ENCODE data around the gene PANK1. TPM values are rescaled to one million over a fixed set of nuclear protein-coding genes. Genes with fewer than 3 reads are reported as not detected.
A peak's percentile ranks its signal among the peaks of the same experiment; 100 is the strongest.
"Not testable (repeated sequence)": the region's sequence is repeated elsewhere in the genome, so short reads cannot be mapped to it uniquely, and the experiment has no call there.

Gene PANK1
- total RNA-seq, 1 experiment from 2014 or later: 31.6 TPM

DNA sequence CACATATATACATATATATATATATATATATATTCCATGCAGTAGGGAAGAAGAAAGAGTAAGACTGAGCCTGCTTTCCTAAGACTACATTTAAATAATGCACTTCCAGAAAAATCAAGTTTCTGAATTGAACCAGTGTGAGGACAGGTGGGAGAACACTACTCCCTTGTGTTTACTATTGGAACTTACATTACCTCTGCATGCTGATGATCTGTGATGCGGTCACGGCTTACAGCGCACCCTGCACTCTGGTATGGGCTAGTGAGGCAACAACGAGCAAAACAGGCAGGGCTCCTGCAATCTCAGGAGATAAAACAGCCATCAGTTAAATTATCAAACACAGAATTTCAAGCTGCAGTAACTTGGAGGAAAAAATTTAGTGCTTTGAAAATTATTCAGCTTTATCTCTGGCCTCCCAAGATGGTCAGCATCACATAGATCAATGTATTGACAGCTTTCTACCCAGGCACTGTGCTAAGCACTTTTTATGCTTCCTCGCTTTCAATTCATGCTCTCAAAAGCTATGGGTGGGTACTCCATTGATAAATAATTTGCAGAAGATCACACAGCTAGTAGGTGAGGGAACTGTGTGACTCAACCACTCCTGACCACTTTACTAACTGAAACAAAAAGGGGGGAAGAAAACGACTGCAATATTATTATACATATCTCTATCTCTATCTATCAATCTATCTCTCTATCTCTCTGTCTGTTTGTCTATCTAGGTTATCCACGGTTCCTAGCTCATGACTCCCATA is 89.2 kb downstream of the PANK1 start:
- Histone ChIP-seq H3K4me3 (ENCODE audit: insufficient read depth, low read depth, low read length) (no peak overlapping the region), H3K27me3 (ENCODE audit: control insufficient read depth, insufficient read depth, low read length) (no peaks in the 10 kb centered on the region), H3K36me3 (replicated peaks; ENCODE audit: control insufficient read depth, insufficient read depth, low read length) (no peaks in the 10 kb centered on the region)
- DNase-seq: peak; percentile 18

DNA sequence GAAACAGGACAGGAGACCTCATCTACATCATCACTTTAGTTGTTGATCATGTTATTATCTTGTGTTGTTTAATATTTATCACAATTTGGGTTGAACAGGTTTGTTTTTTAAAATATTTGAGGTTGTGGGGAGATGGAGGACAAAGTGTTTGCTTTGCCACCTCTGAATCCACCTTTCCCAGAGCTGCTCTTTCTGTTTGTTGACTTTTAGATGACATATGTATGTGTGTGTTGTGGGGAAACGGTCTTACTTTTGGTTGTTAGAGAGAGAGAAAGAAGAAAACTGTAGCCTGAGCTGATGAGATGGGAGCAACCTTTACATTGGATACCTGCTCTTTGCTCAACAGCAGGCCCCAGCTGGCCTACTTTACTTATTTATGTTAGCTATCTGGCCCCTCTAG is 90.6 kb downstream of the PANK1 start:
- H3K4me3 ChIP-seq (ENCODE audit: insufficient read depth, low read depth, low read length): no peak overlapping the region
- no peak for DNase-seq
- H3K36me3 ChIP-seq (replicated peaks; ENCODE audit: control insufficient read depth, insufficient read depth, low read length): no peaks in the 10 kb centered on the region
- no peaks in the 10 kb centered on the region for H3K27me3 ChIP-seq (ENCODE audit: control insufficient read depth, insufficient read depth, low read length)

DNA sequence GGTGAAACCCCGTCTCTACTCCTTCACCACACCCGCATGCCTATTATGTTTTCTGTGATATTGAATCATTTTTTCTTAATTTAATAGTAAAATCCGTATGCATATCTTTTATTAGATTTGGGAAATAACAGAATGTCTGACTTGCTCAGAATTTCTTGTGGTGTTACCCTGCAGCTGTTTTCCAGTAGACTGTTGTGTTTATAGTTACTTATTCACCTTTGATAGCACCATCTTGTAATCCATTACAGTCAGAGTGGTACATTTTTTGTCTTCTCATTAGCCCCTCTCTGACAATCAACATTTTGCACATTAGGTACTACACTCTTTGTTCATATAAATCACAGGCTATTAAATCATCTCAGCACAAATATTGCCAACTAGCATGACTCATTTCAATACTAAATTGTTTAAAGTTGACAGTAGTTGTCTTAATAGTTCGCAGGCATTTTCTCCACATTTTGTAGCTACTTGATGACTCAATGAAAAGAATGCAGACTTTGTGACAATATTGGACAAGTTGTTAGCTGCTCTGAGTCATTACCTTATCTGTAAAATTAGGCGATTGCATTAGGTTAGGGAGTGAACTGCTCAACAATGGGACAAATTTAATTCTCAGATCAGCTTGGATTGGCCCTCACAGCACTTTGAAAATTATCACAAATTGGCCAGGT is 91.8 kb downstream of the PANK1 start:
- Histone ChIP-seq H3K27me3 (ENCODE audit: control insufficient read depth, insufficient read depth, low read length) (no peaks in the 10 kb centered on the region), H3K4me3 (ENCODE audit: insufficient read depth, low read depth, low read length) (no peak overlapping the region), H3K36me3 (replicated peaks; ENCODE audit: control insufficient read depth, insufficient read depth, low read length) (no peaks in the 10 kb centered on the region)
- no peak for DNase-seq

DNA sequence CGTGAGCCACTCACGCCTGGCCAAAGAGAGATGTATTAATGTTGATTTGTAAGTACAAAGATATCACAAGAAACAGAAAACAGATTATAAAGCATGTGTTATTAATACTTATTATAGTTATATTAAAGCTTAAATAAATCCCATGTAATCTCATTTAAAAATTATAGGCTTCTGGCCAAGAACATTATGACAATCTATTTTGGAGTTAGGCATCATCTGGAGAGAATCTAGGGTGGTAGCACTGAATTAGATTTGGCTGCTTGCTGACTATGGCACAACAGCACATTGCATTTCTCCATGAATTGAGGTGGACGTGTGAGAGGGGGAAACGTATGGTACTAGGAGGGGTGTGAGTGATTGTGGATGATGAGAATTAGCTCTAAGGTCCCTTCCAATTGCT is 92.8 kb downstream of the PANK1 start:
- Histone ChIP-seq H3K4me3 (ENCODE audit: insufficient read depth, low read depth, low read length) (no peak overlapping the region), H3K36me3 (replicated peaks; ENCODE audit: control insufficient read depth, insufficient read depth, low read length) (no peaks in the 10 kb centered on the region), H3K27me3 (ENCODE audit: control insufficient read depth, insufficient read depth, low read length) (no peaks in the 10 kb centered on the region)
- no peak for DNase-seq

DNA sequence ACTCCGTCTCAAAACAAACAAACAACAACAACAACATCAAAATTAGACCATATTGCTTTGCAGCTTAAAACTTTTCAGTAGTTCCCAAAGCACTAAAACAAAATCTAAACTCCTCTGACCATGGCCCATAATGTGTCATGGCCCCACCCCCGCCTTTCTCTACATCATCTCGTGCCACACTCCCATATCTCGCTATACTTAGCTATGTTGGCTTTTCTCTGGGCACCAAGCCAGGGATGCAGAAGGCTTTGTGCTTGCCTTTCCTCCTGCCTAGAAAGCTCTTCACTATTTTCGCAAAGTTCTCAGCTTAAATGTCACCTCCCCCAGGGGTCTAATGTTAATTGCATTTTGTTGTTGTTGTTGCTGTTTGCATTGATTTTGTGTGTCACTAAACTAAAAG is 94.5 kb downstream of the PANK1 start:
- H3K27me3 ChIP-seq (ENCODE audit: control insufficient read depth, insufficient read depth, low read length): no peaks in the 10 kb centered on the region
- no peak overlapping the region for H3K4me3 ChIP-seq (ENCODE audit: insufficient read depth, low read depth, low read length)
- H3K36me3 ChIP-seq (replicated peaks; ENCODE audit: control insufficient read depth, insufficient read depth, low read length): no peaks in the 10 kb centered on the region
- no peak for DNase-seq

DNA sequence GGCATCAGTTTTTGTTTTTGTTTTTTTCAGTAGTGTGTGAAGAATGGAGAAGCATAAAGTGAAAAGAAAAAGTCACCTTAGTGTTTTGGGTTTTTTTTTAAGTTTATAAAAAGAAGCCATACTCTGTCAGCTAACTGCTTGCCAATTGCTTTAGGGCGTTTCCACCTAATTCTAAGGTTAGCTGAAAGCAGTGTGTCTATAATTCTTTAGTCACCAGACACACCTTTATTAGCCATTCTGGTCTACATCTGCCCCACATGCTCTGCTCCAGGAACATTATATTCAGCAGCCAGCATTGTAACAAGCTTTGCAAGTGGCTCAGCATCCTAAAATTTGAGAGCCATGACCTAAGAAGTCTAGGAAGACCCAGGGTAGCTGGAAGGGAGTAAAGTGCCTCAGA is 95.5 kb downstream of the PANK1 start:
- DNase-seq: no peak
- H3K36me3 ChIP-seq (replicated peaks; ENCODE audit: control insufficient read depth, insufficient read depth, low read length): no peaks in the 10 kb centered on the region
- no peak overlapping the region for H3K4me3 ChIP-seq (ENCODE audit: insufficient read depth, low read depth, low read length)
- H3K27me3 ChIP-seq (ENCODE audit: control insufficient read depth, insufficient read depth, low read length): no peaks in the 10 kb centered on the region

DNA sequence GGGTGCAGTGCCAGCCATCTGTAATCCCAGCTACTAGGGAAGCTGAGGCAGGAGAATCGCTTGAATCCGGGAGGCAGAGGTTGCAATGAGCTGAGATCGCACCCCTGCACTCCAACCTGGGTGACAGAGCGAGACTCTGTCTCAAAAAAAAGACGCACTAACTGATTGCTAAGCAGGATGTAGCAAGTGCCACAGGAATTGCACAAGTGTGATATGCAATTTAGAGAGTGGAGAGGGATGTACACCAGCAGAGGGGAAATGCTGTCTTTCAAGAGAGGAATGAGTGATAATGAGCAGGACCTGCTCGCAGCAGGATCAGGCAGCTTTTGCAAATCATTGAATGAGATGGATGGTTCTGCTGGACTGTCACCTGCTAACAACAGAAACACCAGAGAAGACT is 96.4 kb downstream of the PANK1 start:
- Histone ChIP-seq H3K4me3 (ENCODE audit: insufficient read depth, low read depth, low read length) (no peak overlapping the region), H3K27me3 (ENCODE audit: control insufficient read depth, insufficient read depth, low read length) (no peaks in the 10 kb centered on the region), H3K36me3 (replicated peaks; ENCODE audit: control insufficient read depth, insufficient read depth, low read length) (no peaks in the 10 kb centered on the region)
- no peak for DNase-seq

DNA sequence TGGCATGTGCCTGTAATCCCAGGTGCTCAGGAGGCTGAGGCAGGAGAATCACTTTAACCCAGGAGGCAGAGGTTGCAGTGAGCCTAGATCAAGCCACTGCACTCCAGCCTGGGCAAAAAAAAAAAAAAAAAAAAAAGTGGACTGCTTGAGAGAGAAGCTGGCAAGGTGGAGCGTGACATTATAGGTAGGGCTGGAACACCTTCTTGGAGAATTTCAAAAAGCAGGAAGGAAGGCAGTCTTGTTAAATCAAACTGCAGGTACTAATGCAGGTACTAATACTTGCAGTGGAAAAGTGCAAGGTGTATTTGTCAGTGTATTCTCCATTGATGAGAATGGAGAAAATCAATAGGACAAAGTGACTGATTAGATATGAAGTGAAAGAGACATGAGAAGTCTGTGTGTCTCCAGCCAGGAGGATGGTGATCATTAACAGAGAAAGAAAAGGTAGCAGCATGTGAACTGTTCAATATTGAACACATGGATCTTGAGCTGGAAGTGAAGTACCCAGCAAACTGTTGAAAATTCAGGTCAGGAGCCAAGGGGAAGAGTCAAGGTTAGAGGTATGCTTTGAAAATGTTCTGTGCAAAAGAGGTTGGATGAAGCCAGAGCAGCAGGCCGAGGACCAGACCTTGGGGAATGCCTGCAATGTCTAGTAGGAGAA is 97.1 kb downstream of the PANK1 start:
- no peaks in the 10 kb centered on the region for H3K27me3 ChIP-seq (ENCODE audit: control insufficient read depth, insufficient read depth, low read length)
- no peak overlapping the region for H3K4me3 ChIP-seq (ENCODE audit: insufficient read depth, low read depth, low read length)
- no peak for DNase-seq

DNA sequence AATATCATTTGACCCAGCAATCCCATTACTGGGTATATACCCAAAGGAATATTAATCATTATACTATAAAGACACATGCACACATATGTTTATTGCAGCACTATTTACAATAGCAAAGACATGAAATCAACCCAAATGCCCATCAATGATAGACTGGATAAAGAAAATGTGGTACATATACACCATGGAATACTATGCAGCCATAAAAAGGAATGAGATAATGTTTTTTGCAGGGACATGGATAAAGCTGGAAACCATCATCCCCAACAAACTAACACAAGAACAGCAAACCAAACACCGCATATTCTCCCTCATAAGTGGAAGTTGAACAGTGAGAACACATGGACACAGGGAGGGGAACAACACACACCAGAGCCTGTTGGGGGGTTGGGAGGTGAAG is 98.4 kb downstream of the PANK1 start:
- H3K36me3 ChIP-seq (replicated peaks; ENCODE audit: control insufficient read depth, insufficient read depth, low read length); DNase-seq; H3K27me3 ChIP-seq (ENCODE audit: control insufficient read depth, insufficient read depth, low read length); H3K4me3 ChIP-seq (ENCODE audit: insufficient read depth, low read depth, low read length): not testable (repeated sequence)

More for the DNA sequence above, 97.1 kb downstream of the PANK1 start:
- no peaks in the 10 kb centered on the region for H3K36me3 ChIP-seq (replicated peaks; ENCODE audit: control insufficient read depth, insufficient read depth, low read length)

DNA sequence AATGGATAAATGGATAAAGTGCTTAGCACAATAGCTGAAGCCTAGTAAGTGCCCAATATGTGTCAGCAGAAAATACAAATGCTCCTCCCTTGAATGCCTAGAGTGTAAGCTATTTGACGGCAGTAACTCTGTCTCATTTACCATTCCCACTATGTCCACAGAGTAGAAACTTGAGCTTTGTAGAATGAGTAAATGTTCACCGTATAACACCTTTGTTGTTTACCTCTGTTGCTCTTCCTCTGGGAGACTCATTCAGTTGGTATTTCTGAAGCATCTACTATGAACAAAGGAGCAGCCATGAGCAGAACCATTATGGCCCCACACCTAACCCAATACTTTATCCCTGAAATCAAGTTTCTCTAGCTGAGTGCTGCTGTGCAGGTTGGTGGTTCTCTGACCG is 101.2 kb downstream of the PANK1 start:
- Histone ChIP-seq H3K36me3 (replicated peaks; ENCODE audit: control insufficient read depth, insufficient read depth, low read length) (no peaks in the 10 kb centered on the region), H3K4me3 (ENCODE audit: insufficient read depth, low read depth, low read length) (no peak overlapping the region), H3K27me3 (ENCODE audit: control insufficient read depth, insufficient read depth, low read length) (no peaks in the 10 kb centered on the region)
- no peak for DNase-seq

DNA sequence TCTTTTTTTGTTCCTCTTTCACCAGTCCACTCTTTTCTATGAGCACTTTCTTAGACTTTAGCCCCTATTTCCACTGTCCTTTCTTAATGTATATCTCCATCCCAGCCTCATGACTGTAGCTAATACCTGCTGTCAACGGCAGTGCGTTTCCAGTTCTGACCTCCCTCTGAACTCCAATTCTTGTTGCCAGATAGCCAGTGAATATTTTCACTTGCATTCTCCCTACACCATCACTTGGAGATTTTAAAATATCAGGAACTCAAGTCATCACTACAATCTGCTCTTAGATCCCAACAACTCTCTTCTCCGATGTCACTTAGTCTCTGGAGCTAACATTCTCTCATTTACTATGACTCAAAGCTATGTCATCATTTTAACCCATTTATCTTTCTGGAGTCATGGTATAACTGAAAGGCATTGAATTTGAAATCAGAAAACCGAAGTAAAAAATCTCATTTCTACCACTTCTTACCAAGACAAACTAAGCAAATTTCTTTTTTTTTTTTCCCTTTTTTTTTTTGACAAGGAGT is 104.6 kb downstream of the PANK1 start:
- no peak for DNase-seq
- H3K4me3 ChIP-seq (ENCODE audit: insufficient read depth, low read depth, low read length): no peak overlapping the region
- H3K27me3 ChIP-seq (ENCODE audit: control insufficient read depth, insufficient read depth, low read length): peaks cover 9% of the 10 kb centered on the region; the same call in 1 of the 2 replicates
- no peaks in the 10 kb centered on the region for H3K36me3 ChIP-seq (replicated peaks; ENCODE audit: control insufficient read depth, insufficient read depth, low read length)

DNA sequence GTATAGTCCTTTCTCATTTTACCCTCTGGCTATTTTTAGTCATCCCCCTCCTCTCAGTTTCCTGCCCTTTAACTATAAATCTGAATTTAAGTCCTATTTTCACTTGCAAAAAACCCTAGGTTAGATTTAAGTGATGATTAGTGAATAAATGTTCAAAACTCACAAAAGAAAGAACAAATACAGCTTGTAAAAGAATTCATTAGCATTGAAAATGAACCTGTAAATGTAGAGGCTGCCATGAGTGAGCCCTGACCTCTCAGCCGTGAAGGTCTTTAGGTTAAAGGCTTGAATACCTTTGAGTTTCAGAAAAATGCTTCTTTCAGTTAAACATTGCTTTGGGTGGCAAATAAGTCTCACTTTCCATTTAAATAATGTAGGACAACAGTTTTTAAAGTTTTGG is 107.7 kb downstream of the PANK1 start:
- no peaks in the 10 kb centered on the region for H3K36me3 ChIP-seq (replicated peaks; ENCODE audit: control insufficient read depth, insufficient read depth, low read length)
- DNase-seq: no peak
- no peak overlapping the region for H3K4me3 ChIP-seq (ENCODE audit: insufficient read depth, low read depth, low read length)
- peaks cover 19% of the 10 kb centered on the region; the same call in 1 of the 2 replicates for H3K27me3 ChIP-seq (ENCODE audit: control insufficient read depth, insufficient read depth, low read length)

DNA sequence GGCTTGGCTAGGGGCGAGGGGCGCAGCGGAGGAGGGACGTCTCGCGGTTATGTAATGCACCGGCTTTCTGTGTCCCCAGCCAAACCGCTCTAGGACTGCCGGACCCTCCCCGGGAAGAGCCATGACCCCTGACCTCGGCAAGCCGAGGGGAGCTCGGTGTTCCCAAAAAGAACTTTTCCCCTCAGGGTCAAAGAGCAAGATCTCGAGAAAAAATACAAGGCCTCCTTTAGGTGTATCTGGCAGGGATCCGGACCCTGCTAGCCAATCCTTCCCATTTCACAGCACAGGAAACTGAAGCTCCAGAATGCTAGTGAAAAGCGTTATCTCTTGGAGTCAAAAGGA is 109.1 kb downstream of the PANK1 start:
- Histone ChIP-seq H3K4me3 (ENCODE audit: insufficient read depth, low read depth, low read length) (peak overlapping the region; percentile 64), H3K27me3 (ENCODE audit: control insufficient read depth, insufficient read depth, low read length) (peaks cover 19% of the 10 kb centered on the region; the same call in 1 of the 2 replicates), H3K36me3 (replicated peaks; ENCODE audit: control insufficient read depth, insufficient read depth, low read length) (no peaks in the 10 kb centered on the region)
- DNase-seq: no peak

DNA sequence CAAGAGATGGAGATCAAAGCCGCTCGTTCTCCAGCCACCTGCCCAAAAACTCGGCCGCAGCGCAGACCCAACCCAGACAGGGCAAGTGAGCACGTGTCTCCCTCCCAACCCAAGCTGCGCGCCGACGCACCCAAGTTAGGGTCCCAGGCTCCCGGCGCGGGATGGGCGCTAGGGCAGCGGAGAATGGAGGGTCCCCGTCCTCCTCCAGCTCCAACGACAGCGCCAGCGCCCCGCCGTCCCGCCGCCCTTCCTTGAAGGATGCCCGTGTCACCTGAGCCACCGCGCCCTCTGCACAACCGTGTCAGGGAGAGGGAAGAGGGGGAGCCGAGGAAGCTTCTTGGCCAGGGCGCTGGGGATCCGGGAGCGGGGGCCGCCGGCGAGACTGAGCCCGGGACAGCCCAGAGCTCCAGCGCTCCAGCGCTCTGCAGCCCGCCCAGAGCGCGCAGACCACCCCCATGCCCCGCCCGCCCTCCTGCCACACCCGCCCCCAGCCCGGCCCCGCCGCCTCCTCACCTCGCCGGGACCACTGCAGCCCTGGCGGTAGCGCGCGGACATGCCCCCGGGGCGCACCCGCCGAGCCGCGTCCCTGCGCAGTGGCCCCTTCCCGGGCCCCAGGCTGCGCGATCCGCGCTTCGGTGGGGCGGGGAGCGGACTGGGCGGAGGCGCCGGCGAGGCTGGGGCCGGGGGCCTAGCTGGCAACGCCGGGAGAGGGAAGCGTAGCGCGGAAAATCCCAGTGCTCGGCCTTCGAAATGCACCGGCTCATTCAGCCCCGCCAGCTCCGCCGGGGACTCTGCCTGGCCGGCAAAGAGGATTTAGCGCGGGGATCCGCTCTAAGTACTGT is 109.7 kb downstream of the PANK1 start, which contains the start of gene SLC16A12:
SLC16A12 (minus strand) TSS at position 424 of the 842 bp plus-strand sequence. CDS start 73,016 bp downstream, outside the sequence.
- H3K4me3 ChIP-seq (ENCODE audit: insufficient read depth, low read depth, low read length): peak within 1 kb of the TSS; percentile 64
- DNase-seq: peak; percentile 88
- peaks cover 19% of the 10 kb centered on the region; the same call in 1 of the 2 replicates for H3K27me3 ChIP-seq (ENCODE audit: control insufficient read depth, insufficient read depth, low read length)
- no peaks in the 10 kb centered on the region for H3K36me3 ChIP-seq (replicated peaks; ENCODE audit: control insufficient read depth, insufficient read depth, low read length)

All from H7 (cell line).